ENCODE results near the gene CCL28. TPM values are rescaled to one million over a fixed set of nuclear protein-coding genes. Genes with fewer than 3 reads are reported as not detected.
A peak's percentile ranks its signal among the peaks of the same experiment; 100 is the strongest.

The CCL28 gene
- total and polyA plus RNA-seq, 2 of the 13 experiments (the other 11 are each of a cell fraction or from before 2014, with no cell fraction given) = 0.03 TPM; not detected in 1

DNA sequence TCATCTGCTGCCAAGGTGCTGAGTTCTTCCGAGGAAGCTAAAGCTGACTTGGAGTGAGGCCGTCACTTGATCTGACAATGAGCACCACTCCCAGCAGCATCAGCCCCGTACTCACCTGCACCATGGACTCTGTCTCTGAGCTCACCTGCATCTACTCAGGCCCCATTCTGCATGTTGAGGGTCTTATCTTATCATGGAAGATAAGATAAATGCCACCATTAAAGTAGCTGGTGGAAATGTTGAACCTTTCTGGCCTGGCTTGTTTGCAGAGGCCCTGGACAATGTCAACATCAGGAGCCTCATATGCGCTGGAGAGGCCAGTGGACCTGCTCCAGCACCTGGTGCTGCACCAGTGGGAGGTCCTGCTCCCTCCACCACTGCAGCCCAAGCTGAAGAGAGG, 64.0 kb downstream of the CCL28 start (continued):
- no peak for TF ChIP-seq ZBTB40 (IDR thresholded peaks at IDR 0.05)
- TF ChIP-seq ZBTB40 (CRISPR knock-in tag; IDR thresholded peaks at IDR 0.05) = no peak
- TF ChIP-seq KDM4B (CRISPR knock-in tag; IDR thresholded peaks at IDR 0.05) = no peak
- TF ChIP-seq ZSCAN31 (CRISPR knock-in tag; IDR thresholded peaks at IDR 0.05; ENCODE audit: low read depth) = 0 out of 2 replicates have a peak, but pooled peaks have one; percentile 33
- no peak for TF ChIP-seq XRCC5 (optimal IDR thresholded peaks at IDR 0.05; ENCODE audit: low read length)
- TF ChIP-seq, protein P1, sequence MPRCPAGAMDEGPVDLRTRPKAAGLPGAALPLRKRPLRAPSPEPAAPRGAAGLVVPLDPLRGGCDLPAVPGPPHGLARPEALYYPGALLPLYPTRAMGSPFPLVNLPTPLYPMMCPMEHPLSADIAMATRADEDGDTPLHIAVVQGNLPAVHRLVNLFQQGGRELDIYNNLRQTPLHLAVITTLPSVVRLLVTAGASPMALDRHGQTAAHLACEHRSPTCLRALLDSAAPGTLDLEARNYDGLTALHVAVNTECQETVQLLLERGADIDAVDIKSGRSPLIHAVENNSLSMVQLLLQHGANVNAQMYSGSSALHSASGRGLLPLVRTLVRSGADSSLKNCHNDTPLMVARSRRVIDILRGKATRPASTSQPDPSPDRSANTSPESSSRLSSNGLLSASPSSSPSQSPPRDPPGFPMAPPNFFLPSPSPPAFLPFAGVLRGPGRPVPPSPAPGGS (CRISPR knock-in tag; IDR thresholded peaks at IDR 0.05) = no peak
- TF ChIP-seq ISL2 (CRISPR knock-in tag; IDR thresholded peaks at IDR 0.05) = peak; percentile 70
- no peak for TF ChIP-seq MLX (CRISPR knock-in tag; IDR thresholded peaks at IDR 0.05)
- peak; percentile 87 for TF ChIP-seq ZMYM4 (CRISPR knock-in tag; IDR thresholded peaks at IDR 0.05)
- peak; percentile 67; the same call in 1 of the 2 replicates for TF ChIP-seq ZMYM3 (CRISPR knock-in tag; IDR thresholded peaks at IDR 0.05)
- no peak for TF ChIP-seq JARID2 (CRISPR knock-in tag; IDR thresholded peaks at IDR 0.05; ENCODE audit: insufficient replicate concordance)
- TF ChIP-seq SCMH1 (CRISPR knock-in tag; IDR thresholded peaks at IDR 0.05; ENCODE audit: borderline replicate concordance) = no peak
- TF ChIP-seq, protein P2, sequence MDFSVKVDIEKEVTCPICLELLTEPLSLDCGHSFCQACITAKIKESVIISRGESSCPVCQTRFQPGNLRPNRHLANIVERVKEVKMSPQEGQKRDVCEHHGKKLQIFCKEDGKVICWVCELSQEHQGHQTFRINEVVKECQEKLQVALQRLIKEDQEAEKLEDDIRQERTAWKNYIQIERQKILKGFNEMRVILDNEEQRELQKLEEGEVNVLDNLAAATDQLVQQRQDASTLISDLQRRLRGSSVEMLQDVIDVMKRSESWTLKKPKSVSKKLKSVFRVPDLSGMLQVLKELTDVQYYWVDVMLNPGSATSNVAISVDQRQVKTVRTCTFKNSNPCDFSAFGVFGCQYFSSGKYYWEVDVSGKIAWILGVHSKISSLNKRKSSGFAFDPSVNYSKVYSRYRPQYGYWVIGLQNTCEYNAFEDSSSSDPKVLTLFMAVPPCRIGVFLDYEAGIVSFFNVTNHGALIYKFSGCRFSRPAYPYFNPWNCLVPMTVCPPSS (IDR thresholded peaks at IDR 0.05) = no peak
- no peak for TF ChIP-seq HOXA5 (CRISPR knock-in tag; IDR thresholded peaks at IDR 0.05)
- TF ChIP-seq, protein P3, sequence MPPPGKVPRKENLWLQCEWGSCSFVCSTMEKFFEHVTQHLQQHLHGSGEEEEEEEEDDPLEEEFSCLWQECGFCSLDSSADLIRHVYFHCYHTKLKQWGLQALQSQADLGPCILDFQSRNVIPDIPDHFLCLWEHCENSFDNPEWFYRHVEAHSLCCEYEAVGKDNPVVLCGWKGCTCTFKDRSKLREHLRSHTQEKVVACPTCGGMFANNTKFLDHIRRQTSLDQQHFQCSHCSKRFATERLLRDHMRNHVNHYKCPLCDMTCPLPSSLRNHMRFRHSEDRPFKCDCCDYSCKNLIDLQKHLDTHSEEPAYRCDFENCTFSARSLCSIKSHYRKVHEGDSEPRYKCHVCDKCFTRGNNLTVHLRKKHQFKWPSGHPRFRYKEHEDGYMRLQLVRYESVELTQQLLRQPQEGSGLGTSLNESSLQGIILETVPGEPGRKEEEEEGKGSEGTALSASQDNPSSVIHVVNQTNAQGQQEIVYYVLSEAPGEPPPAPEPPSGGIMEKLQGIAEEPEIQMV (CRISPR knock-in tag; IDR thresholded peaks at IDR 0.05; ENCODE audit: low read depth) = no peak
- TF ChIP-seq ZNF546 (CRISPR knock-in tag; conservative IDR thresholded peaks at IDR 0.05) = no peak

Data from HepG2 (cell line).